ENCODE results near the gene PRDM10.

Gene PRDM10

DNA sequence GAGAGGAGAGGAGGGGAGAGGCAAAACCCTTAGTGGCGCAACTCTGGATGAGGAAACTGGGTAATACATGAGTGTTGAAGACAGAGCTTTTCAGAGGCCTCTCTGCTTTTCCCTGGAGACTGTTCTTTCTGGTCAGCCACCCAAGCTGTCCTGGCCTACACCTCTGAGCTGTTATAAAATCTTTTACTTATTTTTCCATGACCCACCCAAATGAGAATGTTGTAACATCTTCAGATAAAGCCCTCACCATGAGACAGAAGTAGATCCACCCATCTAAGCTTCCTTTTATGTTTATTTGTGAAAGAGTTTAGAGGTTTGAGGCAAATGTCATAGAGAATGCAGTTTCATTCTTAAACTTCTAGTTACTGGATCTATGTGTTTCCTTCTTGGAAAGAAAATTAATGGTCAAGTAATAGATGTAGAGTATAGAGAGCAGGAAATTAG lies 46.7 kb upstream of the PRDM10 start:
- H4K91ac ChIP-seq (ENCODE audit: low read length), result no peak overlapping the region
- no peak overlapping the region for H3K18ac ChIP-seq (ENCODE audit: low read depth in 1 of 2, low read length in 2 of 2)
- no peaks in the 10 kb centered on the region for H3K9me3 ChIP-seq (ENCODE audit: control insufficient read depth, low read length)
- no peak overlapping the region for H2AFZ ChIP-seq (ENCODE audit: low read depth, low read length)
- H3K36me3 ChIP-seq (ENCODE audit: control insufficient read depth in 1 of 2, insufficient read depth in 2 of 2, low read depth in 1 of 2, low read length in 2 of 2), result no peaks in the 10 kb centered on the region
- no peaks in the 10 kb centered on the region for H3K27me3 ChIP-seq (ENCODE audit: control insufficient read depth in 1 of 2, insufficient read depth in 1 of 2, low read length in 2 of 2)
- H3K4me3 ChIP-seq (ENCODE audit: insufficient read depth in 1 of 2, low read depth in 1 of 2, low read length in 2 of 2), result no peak overlapping the region
- no peak overlapping the region for H2BK5ac ChIP-seq (ENCODE audit: low read depth, low read length, poor library complexity, severe bottlenecking)
- WGBS, result no CpG with 5 or more reads among the region's 1 CpG
- H2BK15ac ChIP-seq (ENCODE audit: low read depth, poor library complexity, severe bottlenecking), result no peak overlapping the region
- H2BK120ac ChIP-seq (ENCODE audit: low read depth, low read length), result no peak overlapping the region
- no peak overlapping the region for H3K4ac ChIP-seq (ENCODE audit: low read depth in 1 of 2, low read length in 2 of 2)
- H2AK5ac ChIP-seq (ENCODE audit: low read length, severe bottlenecking), result no peak overlapping the region
- no peaks in the 10 kb centered on the region for H3K4me1 ChIP-seq (ENCODE audit: control insufficient read depth, insufficient read depth, low read depth, low read length)
- H3K27ac ChIP-seq (ENCODE audit: low read length, poor library complexity, severe bottlenecking), result no peak overlapping the region
- no peak overlapping the region for H3K4me2 ChIP-seq (ENCODE audit: low read length, poor library complexity, severe bottlenecking)
- no peak overlapping the region for H3K9ac ChIP-seq (ENCODE audit: low read length)
- H3K79me1 ChIP-seq (replicated peaks; ENCODE audit: low read length, poor library complexity, severe bottlenecking), result no peaks in the 10 kb centered on the region
- H3K23ac ChIP-seq (ENCODE audit: low read length in 2 of 2), result no peak overlapping the region
- no peak overlapping the region for H2BK12ac ChIP-seq (ENCODE audit: low read length in 2 of 2)
- no peak overlapping the region for H4K8ac ChIP-seq (ENCODE audit: low read length)
- H3K14ac ChIP-seq (ENCODE audit: low read length in 2 of 2), result no peak overlapping the region
- DNase-seq, result no peak

DNA sequence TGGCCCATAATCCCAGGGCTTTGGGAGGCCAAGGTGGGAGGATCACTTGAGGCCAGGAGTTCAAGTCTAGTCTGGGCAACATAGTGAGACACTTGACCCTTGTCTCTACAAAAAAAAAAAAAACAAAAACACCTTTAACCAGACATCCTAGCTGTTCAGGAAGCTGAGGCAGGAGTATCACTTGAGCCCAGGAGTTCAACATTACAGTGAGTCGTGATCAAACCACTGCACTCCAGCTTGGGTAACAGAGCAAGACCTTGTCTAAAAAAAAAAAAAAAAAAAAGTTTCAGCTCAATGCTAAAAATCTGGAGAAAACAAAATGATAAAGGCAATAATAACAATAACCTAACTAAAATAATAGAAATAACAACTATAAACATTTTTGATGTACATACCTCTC lies 44.5 kb upstream of the PRDM10 start:
- Histone ChIP-seq H2AK5ac (ENCODE audit: low read length, severe bottlenecking) (no peak overlapping the region), H3K4me3 (ENCODE audit: insufficient read depth in 1 of 2, low read depth in 1 of 2, low read length in 2 of 2) (no peak overlapping the region), H2AFZ (ENCODE audit: low read depth, low read length) (no peak overlapping the region), H3K4me1 (ENCODE audit: control insufficient read depth, insufficient read depth, low read depth, low read length) (peaks cover 8% of the 10 kb centered on the region), H3K4me2 (ENCODE audit: low read length, poor library complexity, severe bottlenecking) (no peak overlapping the region), H3K4ac (ENCODE audit: low read depth in 1 of 2, low read length in 2 of 2) (no peak overlapping the region), H3K27ac (ENCODE audit: low read length, poor library complexity, severe bottlenecking) (no peak overlapping the region), H2BK15ac (ENCODE audit: low read depth, poor library complexity, severe bottlenecking) (no peak overlapping the region), H4K8ac (ENCODE audit: low read length) (no peak overlapping the region), H3K9me3 (ENCODE audit: control insufficient read depth, low read length) (no peaks in the 10 kb centered on the region), H2BK12ac (ENCODE audit: low read length in 2 of 2) (no peak overlapping the region), H3K36me3 (ENCODE audit: control insufficient read depth in 1 of 2, insufficient read depth in 2 of 2, low read depth in 1 of 2, low read length in 2 of 2) (no peaks in the 10 kb centered on the region), H4K91ac (ENCODE audit: low read length) (no peak overlapping the region), H3K9ac (ENCODE audit: low read length) (no peak overlapping the region), H2BK120ac (ENCODE audit: low read depth, low read length) (no peak overlapping the region), H3K27me3 (ENCODE audit: control insufficient read depth in 1 of 2, insufficient read depth in 1 of 2, low read length in 2 of 2) (no peaks in the 10 kb centered on the region), H3K14ac (ENCODE audit: low read length in 2 of 2) (no peak overlapping the region), H3K23ac (ENCODE audit: low read length in 2 of 2) (no peak overlapping the region), H3K18ac (ENCODE audit: low read depth in 1 of 2, low read length in 2 of 2) (no peak overlapping the region), H2BK5ac (ENCODE audit: low read depth, low read length, poor library complexity, severe bottlenecking) (no peak overlapping the region), H3K79me1 (replicated peaks; ENCODE audit: low read length, poor library complexity, severe bottlenecking) (no peaks in the 10 kb centered on the region)
- DNase-seq, result no peak
- WGBS, result 75% methylated on average over 1 of the region's 1 CpG

DNA sequence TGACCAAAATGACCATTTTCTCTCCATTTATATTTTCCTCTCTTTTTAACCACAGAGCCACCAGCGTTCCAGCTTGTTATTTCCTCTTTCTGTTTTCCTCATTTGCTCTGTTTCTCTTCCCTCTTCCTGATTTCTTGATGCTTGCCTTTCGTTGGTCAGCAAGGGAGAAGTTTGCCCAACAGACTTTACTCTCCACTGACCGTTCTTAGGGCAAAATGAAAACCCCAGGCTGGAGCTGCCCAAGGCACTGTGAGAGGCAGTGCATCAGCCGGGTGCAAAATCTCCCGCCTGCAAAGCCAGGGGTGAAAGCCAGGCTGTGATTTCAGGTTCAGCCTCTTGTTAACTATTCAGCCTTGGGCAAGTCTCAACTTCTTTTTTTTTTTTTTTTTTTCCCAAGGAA lies 40.9 kb upstream of the PRDM10 start:
- DNase-seq, result no peak
- no peak overlapping the region for H3K23ac ChIP-seq (ENCODE audit: low read length in 2 of 2)
- H3K4me2 ChIP-seq (ENCODE audit: low read length, poor library complexity, severe bottlenecking), result no peak overlapping the region
- no peak overlapping the region for H2BK5ac ChIP-seq (ENCODE audit: low read depth, low read length, poor library complexity, severe bottlenecking)
- H2AK5ac ChIP-seq (ENCODE audit: low read length, severe bottlenecking), result peak overlapping the region; percentile 96
- no peak overlapping the region for H3K14ac ChIP-seq (ENCODE audit: low read length in 2 of 2)
- no peak overlapping the region for H4K91ac ChIP-seq (ENCODE audit: low read length)
- no peak overlapping the region for H3K18ac ChIP-seq (ENCODE audit: low read depth in 1 of 2, low read length in 2 of 2)
- no peaks in the 10 kb centered on the region for H3K79me1 ChIP-seq (replicated peaks; ENCODE audit: low read length, poor library complexity, severe bottlenecking)
- no peak overlapping the region for H3K9ac ChIP-seq (ENCODE audit: low read length)
- H3K4me1 ChIP-seq (ENCODE audit: control insufficient read depth, insufficient read depth, low read depth, low read length), result peaks cover 11% of the 10 kb centered on the region
- no peak overlapping the region for H2BK15ac ChIP-seq (ENCODE audit: low read depth, poor library complexity, severe bottlenecking)
- H4K8ac ChIP-seq (ENCODE audit: low read length), result no peak overlapping the region
- no peak overlapping the region for H2BK120ac ChIP-seq (ENCODE audit: low read depth, low read length)
- no peak overlapping the region for H2BK12ac ChIP-seq (ENCODE audit: low read length in 2 of 2)
- H3K27ac ChIP-seq (ENCODE audit: low read length, poor library complexity, severe bottlenecking), result no peak overlapping the region
- H3K4ac ChIP-seq (ENCODE audit: low read depth in 1 of 2, low read length in 2 of 2), result no peak overlapping the region
- H2AFZ ChIP-seq (ENCODE audit: low read depth, low read length), result no peak overlapping the region
- H3K4me3 ChIP-seq (ENCODE audit: insufficient read depth in 1 of 2, low read depth in 1 of 2, low read length in 2 of 2), result no peak overlapping the region
- no peaks in the 10 kb centered on the region for H3K9me3 ChIP-seq (ENCODE audit: control insufficient read depth, low read length)
- no peaks in the 10 kb centered on the region for H3K27me3 ChIP-seq (ENCODE audit: control insufficient read depth in 1 of 2, insufficient read depth in 1 of 2, low read length in 2 of 2)
- H3K36me3 ChIP-seq (ENCODE audit: control insufficient read depth in 1 of 2, insufficient read depth in 2 of 2, low read depth in 1 of 2, low read length in 2 of 2), result no peaks in the 10 kb centered on the region
- 91% methylated on average over 5 of the region's 5 CpGs for WGBS

DNA sequence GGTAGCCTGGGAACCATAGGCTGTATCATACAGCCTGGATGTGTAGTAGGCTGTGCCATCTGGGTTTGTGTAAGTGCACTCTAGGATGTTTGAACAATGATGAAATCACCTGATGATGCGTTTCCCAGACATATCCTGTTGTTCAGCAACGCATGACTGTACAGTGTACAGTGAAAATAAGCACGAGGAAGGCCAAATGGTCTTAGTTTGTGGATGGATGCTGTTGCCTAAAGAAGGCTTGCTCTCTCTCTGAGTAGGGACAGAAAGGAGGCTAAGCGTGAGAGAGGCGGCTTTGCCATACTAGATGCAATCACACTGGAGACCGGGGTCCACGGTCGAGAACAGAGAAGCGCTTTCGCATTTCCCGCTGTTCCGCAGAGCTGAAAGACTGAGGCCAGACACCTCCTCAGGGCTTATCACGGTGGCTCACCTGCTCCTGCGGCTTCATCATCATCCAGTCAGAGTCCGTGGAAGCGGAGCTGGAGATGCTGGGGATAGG lies 39.5 kb upstream of the PRDM10 start:
- no peak overlapping the region for H2BK12ac ChIP-seq (ENCODE audit: low read length in 2 of 2)
- no peak overlapping the region for H4K91ac ChIP-seq (ENCODE audit: low read length)
- H3K27ac ChIP-seq (ENCODE audit: low read length, poor library complexity, severe bottlenecking), result peak overlapping the region; percentile 46
- H3K4me3 ChIP-seq (ENCODE audit: insufficient read depth in 1 of 2, low read depth in 1 of 2, low read length in 2 of 2), result no peak overlapping the region
- no peak overlapping the region for H3K23ac ChIP-seq (ENCODE audit: low read length in 2 of 2)
- no peak overlapping the region for H3K4ac ChIP-seq (ENCODE audit: low read depth in 1 of 2, low read length in 2 of 2)
- no peaks in the 10 kb centered on the region for H3K27me3 ChIP-seq (ENCODE audit: control insufficient read depth in 1 of 2, insufficient read depth in 1 of 2, low read length in 2 of 2)
- WGBS, result 72% methylated on average over 16 of the region's 16 CpGs
- peaks cover 17% of the 10 kb centered on the region for H3K4me1 ChIP-seq (ENCODE audit: control insufficient read depth, insufficient read depth, low read depth, low read length)
- H3K36me3 ChIP-seq (ENCODE audit: control insufficient read depth in 1 of 2, insufficient read depth in 2 of 2, low read depth in 1 of 2, low read length in 2 of 2), result no peaks in the 10 kb centered on the region
- peak overlapping the region; percentile 49 for H3K9ac ChIP-seq (ENCODE audit: low read length)
- H3K79me1 ChIP-seq (replicated peaks; ENCODE audit: low read length, poor library complexity, severe bottlenecking), result no peaks in the 10 kb centered on the region
- H2BK120ac ChIP-seq (ENCODE audit: low read depth, low read length), result no peak overlapping the region
- no peak overlapping the region for H4K8ac ChIP-seq (ENCODE audit: low read length)
- H3K9me3 ChIP-seq (ENCODE audit: control insufficient read depth, low read length), result no peaks in the 10 kb centered on the region
- DNase-seq, result peak; percentile 89
- H3K18ac ChIP-seq (ENCODE audit: low read depth in 1 of 2, low read length in 2 of 2), result no peak overlapping the region
- peak overlapping the region; percentile 80 for H2AK5ac ChIP-seq (ENCODE audit: low read length, severe bottlenecking)
- no peak overlapping the region for H2BK15ac ChIP-seq (ENCODE audit: low read depth, poor library complexity, severe bottlenecking)
- H3K14ac ChIP-seq (ENCODE audit: low read length in 2 of 2), result no peak overlapping the region
- H3K4me2 ChIP-seq (ENCODE audit: low read length, poor library complexity, severe bottlenecking), result no peak overlapping the region
- H2BK5ac ChIP-seq (ENCODE audit: low read depth, low read length, poor library complexity, severe bottlenecking), result no peak overlapping the region
- no peak overlapping the region for H2AFZ ChIP-seq (ENCODE audit: low read depth, low read length)

Data from mesenchymal stem cell (in vitro differentiated cells and primary cell).